GM10266 (cell line): ENCODE measurements around the gene POU2F2.

ENCODE experiments used
- DNase-seq: peaks from one replicate; pipeline ENCODE4 v3.0.0; 2012; ENCODE audit errors: extremely low spot score
- CTCF ChIP-seq: IDR thresholded peaks from 2 replicates; pipeline ENCODE4 v1.5.1; 2012; ENCODE audit warnings: mild to moderate bottlenecking, low read depth; ENCODE audit not compliant: control insufficient read depth, insufficient read depth; ENCODE audit errors: missing control alignments

POU2F2 gene

DNA sequence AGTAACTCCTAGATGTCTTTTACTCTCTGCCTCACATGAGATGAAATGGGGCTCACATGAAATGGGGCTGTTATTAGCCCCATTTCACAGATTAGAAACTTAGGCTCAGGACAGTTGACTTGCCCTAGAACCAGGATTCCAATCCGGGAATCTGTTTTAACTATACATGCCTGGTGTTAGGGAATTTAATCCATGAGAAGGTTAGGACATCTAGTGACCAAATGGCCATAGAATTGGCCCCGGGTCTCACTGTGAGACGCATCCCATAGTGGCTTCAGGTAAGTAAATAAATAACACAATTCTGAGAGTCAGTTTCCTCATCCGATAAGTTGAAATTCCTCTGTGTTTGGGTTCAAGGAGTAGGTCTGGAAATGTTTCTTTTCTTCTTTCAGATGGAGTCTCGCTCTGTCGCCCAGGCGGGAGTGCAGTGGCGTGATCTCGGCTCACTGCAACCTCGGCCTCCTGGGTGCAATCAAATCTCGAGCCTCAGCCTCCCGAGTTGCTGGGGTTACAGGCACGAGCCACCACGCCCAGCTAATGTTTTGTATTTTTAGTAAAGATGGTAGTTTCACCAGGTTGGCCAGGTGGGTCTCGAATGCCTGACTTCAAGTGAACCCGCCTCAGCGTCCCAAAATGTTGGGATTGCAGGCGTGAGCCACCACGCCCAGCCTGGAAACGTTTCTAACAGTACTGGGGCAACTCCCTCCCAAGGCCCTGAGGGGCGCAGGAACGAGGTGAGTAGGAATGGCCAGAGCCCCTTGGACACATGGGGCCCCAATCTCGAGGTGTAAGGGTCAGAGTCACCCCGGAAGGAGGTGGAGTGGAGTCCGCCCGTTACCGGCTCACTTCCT, 57.5 kb downstream of the POU2F2 start:
- TF ChIP-seq CTCF: no peak
- DNase-seq: peak; percentile 61

GRCh38 chr19:42071247-42071646, 61.0 kb downstream of the POU2F2 start:
- no peak for DNase-seq
- no peak for TF ChIP-seq CTCF

- no peak for DNase-seq
- TF ChIP-seq CTCF: no peak
Observed at GRCh38 chr19:42069619-42070351, 62.5 kb downstream of the POU2F2 start, which contains the start of gene GRIK5. Gene GRIK5, minus strand, starts transcription at chr19:42070206. Its CDS starts 4,436 bp downstream, at chr19:42065770.

DNA sequence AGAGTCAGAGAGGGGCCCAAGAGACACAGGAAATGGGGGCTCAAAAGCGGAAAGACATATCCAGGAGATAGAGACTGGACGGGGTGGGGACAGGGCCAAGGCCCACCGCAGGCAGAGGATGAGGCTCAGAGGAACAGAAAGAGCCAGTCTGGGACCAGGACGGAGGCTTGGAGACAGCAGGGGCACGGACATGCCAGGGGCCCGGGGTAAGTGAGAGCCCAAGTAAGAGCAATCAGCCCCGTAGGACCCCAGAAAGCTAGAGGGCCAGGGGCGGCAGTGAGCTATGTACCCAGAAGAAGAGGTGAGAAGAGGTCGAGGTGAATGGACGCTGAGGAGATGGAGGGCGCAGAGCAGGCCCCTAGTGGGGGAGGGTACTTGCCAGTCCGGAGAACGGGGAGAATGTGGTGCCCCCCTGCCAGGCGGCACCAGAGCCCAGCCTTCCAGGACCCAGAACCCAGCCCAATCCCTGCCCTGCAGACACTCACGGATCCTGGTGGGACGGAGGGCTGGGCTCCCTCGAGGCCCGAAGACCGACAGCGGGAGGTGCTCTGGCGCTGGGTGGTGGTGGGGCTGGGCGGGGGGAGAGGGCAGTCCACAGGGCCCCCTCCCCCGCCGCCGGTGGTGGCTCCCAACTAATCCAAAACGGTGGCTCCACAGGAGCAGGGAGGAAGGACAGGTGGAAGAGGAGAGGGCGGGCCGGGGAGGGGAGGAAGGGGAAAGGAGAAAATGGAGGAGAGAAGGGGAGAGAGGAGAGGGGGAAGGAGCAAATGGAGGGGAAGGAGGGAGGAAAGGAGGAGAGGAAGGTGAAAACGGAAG, 63.3 kb downstream of the POU2F2 start:
- no peak for TF ChIP-seq CTCF
- no peak for DNase-seq

GRCh38 chr19:42068361-42068755, 63.9 kb downstream of the POU2F2 start:
- DNase-seq: no peak
- no peak for TF ChIP-seq CTCF

DNA sequence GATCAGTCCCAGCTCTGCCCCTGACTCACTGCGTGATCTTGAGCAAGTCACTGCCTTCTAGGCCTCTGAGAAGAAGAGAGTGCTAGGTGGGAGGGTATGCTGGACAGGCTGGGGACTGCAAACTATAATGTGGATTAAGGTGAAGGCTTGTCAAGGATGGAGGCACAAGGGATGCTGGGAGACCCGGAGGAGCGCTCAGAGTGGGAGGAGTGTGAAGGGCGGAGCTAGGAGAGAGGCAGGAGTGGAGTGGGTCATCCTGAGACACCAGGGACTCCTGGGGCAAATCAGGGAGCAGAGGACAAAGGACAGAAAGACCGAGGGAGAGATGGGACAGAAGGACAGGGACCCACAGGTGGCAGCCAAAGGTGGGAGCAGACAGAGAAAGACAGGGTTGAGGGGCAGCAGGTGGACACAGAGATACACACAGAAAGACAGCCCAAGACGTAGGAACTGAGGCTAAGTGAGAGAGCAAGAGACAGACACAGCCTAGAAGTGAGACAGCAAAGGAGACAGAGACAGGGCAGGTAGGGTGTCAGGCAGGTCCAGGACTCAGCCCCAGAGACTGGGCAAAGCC, 64.8 kb downstream of the POU2F2 start:
- DNase-seq: no peak
- TF ChIP-seq CTCF: no peak
